K562 (cell line): Measurements from ENCODE around the gene HDC.

Source experiments
- POLR2A ChIP-seq: fragments of 450-650 bp; conservative IDR thresholded peaks from 2 replicates; pipeline ENCODE4 v1.6.1; 2016
- YY1 ChIP-seq, 3 experiments: IDR thresholded peaks; 2 replicates each; pipeline ENCODE4 v1.6.1; 2011; ENCODE audit warnings: low read length in 2 of 3, mild to moderate bottlenecking in 2 of 3, moderate library complexity in 2 of 3, borderline replicate concordance in 1 of 3, control low read depth in 1 of 3, low read depth in 1 of 3; ENCODE audit not compliant: insufficient read depth in 3 of 3, insufficient replicate concordance in 2 of 3, control insufficient read depth in 1 of 3, insufficient read length in 1 of 3; ENCODE audit errors: extremely low read depth in 1 of 3
- ZNF224 ChIP-seq: sonication (generic); formaldehyde crosslinking; IDR thresholded peaks from 2 replicates; pipeline ENCODE4 v1.8.0; 2022; ENCODE audit warnings: mild to moderate bottlenecking, missing genetic modification reagents
- TF ChIP-seq, protein P1 (sequence below): fragments of 250-450 bp; sonication (Bioruptor Pico); IDR thresholded peaks from 2 replicates; pipeline ENCODE4 v1.5.0; 2021; ENCODE audit warnings: mild to moderate bottlenecking, borderline replicate concordance
- TF ChIP-seq, protein P2 (sequence below): sonication (generic); IDR thresholded peaks from 2 replicates; pipeline ENCODE4 v1.6.1; 2016

DNA sequence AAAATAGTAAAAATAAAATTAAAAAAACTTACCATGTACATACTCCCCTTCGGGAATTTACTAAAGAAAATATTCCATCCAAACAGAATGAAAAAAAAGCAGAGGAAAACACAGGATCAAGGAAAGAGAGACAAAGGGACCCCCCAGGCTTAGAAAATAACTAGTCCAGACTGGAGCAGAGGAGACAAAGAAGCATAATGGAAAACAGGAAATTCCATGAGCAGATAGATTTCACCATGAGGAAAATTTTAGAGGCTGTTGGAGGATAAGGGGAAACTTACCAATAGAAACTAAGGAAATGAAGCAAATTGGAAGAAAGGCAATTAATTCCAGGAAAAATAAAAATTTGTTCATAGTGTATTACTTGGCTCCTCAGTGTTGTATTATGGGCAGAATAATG is 46.8 kb downstream of the HDC start:
- no peak for TF ChIP-seq ZNF224 (CRISPR knock-in tag)
- TF ChIP-seq, protein P1, sequence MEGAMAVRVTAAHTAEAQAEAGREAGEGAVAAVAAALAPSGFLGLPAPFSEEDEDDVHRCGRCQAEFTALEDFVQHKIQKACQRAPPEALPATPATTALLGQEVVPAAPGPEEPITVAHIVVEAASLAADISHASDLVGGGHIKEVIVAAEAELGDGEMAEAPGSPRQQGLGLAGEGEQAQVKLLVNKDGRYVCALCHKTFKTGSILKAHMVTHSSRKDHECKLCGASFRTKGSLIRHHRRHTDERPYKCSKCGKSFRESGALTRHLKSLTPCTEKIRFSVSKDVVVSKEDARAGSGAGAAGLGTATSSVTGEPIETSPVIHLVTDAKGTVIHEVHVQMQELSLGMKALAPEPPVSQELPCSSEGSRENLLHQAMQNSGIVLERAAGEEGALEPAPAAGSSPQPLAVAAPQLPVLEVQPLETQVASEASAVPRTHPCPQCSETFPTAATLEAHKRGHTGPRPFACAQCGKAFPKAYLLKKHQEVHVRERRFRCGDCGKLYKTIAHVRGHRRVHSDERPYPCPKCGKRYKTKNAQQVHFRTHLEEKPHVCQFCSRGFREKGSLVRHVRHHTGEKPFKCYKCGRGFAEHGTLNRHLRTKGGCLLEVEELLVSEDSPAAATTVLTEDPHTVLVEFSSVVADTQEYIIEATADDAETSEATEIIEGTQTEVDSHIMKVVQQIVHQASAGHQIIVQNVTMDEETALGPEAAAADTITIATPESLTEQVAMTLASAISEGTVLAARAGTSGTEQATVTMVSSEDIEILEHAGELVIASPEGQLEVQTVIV = no peak
- TF ChIP-seq POLR2A = no peak
- TF ChIP-seq YY1 (IDR thresholded peaks at IDR 0.05; ENCODE audit: borderline replicate concordance in 1 of 3, control insufficient read depth in 1 of 3, extremely low read depth in 1 of 3, insufficient read depth in 3 of 3, insufficient read length in 1 of 3, insufficient replicate concordance in 2 of 3, low read depth in 1 of 3, low read length in 2 of 3) = no peak
- TF ChIP-seq, protein P2, sequence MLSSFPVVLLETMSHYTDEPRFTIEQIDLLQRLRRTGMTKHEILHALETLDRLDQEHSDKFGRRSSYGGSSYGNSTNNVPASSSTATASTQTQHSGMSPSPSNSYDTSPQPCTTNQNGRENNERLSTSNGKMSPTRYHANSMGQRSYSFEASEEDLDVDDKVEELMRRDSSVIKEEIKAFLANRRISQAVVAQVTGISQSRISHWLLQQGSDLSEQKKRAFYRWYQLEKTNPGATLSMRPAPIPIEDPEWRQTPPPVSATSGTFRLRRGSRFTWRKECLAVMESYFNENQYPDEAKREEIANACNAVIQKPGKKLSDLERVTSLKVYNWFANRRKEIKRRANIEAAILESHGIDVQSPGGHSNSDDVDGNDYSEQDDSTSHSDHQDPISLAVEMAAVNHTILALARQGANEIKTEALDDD = no peak
